K562 treated with DMSO at 1 percent for 12 hours (cell line): ENCODE measurements around the gene UBE2L5. TPM values are rescaled to one million over a fixed set of nuclear protein-coding genes. Genes with fewer than 3 reads are reported as not detected.

ENCODE experiments used
- total RNA-seq: library from RNA; unstranded; fragments of 300-600 nt; gene quantifications from 2 replicates; pipeline ENCODE4 v1.2.3, GENCODE V29; 2022; ENCODE audit not compliant: insufficient read depth

UBE2L5 gene
- total RNA-seq: not detected in 2 replicates

GRCh38 chr13:30422054-30422839 lies at the start of gene UBE2L5:
Gene UBE2L5, plus strand, starts transcription at chr13:30422493. Its CDS starts 5,498 bp downstream, at chr13:30427991.

GRCh38 chr13:30465593-30466357 lies 43.5 kb downstream of the UBE2L5 start, which contains the start of gene HMGB1:
Gene HMGB1, minus strand, starts transcription at chr13:30465936. Its CDS starts 2,256 bp downstream, at chr13:30463680.

Other genes with a start within 250 kb of the UBE2L5 start
- 2.1 and 3.6 TPM in 2 replicates for gene KATNAL1, start 114.9 kb upstream of the UBE2L5 start, total RNA-seq
- gene HMGB1, start 43.4 kb downstream of the UBE2L5 start, total RNA-seq: 220 and 302 TPM in 2 replicates
- gene USPL1, start 195.4 kb downstream of the UBE2L5 start, total RNA-seq: 1.5 and 7.7 TPM in 2 replicates